IMR-90 (cell line): ENCODE results near the gene PIGM. TPM values are rescaled to one million over a fixed set of nuclear protein-coding genes. Genes with fewer than 3 reads are reported as not detected.

ENCODE experiments used
- ATAC-seq: fragments of 200-7000 bp; cut with Tn5 transposase; 2 replicates; pipeline ENCODE4 v1.9.1; 2020; ENCODE audit warnings: low read depth, mild to moderate bottlenecking, moderate library complexity
- BruUV-seq: library from RNA; stranded (reverse); fragments of 400-500 nt; replicated peaks from 2 replicates; lab custom pipeline; 2021; lab: Mats Ljungman, UMichigan
- CTCF ChIA-PET: fragments of 300-600 bp; formaldehyde crosslinking; extraction: SDS; loops from one replicate; lab custom pipeline; 2021; ENCODE audit warnings: antibody characterized with exemption; lab: Yijun Ruan, JAX
- POLR2A ChIA-PET: fragments of 300-600 bp; sonication (Branson Sonifier 250); formaldehyde crosslinking; loops from one replicate; lab custom pipeline; 2022; ENCODE audit warnings: antibody characterized with exemption; ENCODE audit not compliant: unreplicated experiment; lab: Charles Lee
- DNase-seq: peaks from one replicate; pipeline ENCODE4 v3.0.0; 2013
- H2AFZ ChIP-seq: replicated peaks from 2 replicates; pipeline ENCODE3; 2013; ENCODE audit warnings: low read length, mild to moderate bottlenecking; ENCODE audit not compliant: poor library complexity
- H2AK5ac ChIP-seq: 2 replicates; pipeline ENCODE4 v1.6.1; 2013; ENCODE audit warnings: low read depth, low read length, inconsistent platforms
- H2AK9ac ChIP-seq: replicated peaks from 2 replicates; pipeline ENCODE3; 2013; ENCODE audit warnings: mild to moderate bottlenecking, low read depth, low read length, moderate library complexity; ENCODE audit not compliant: poor library complexity
- H2BK120ac ChIP-seq: 2 replicates; pipeline ENCODE4 v1.6.1; 2013; ENCODE audit warnings: low read depth, low read length, inconsistent platforms
- H2BK15ac ChIP-seq: 3 replicates; pipeline ENCODE4 v1.6.1; 2013; ENCODE audit warnings: low read depth, low read length, inconsistent platforms
- H2BK20ac ChIP-seq: 2 replicates; pipeline ENCODE4 v1.6.1; 2013; ENCODE audit warnings: low read depth, mild to moderate bottlenecking, inconsistent platforms, low read length, moderate library complexity
- H2BK5ac ChIP-seq: 2 replicates; pipeline ENCODE4 v1.6.1; 2013; ENCODE audit warnings: mild to moderate bottlenecking, low read depth, low read length, inconsistent platforms; ENCODE audit not compliant: poor library complexity, severe bottlenecking
- H3K14ac ChIP-seq: replicated peaks from 2 replicates; pipeline ENCODE4 v1.6.1; 2013; ENCODE audit warnings: low read depth, low read length, inconsistent platforms
- H3K18ac ChIP-seq: 2 replicates; pipeline ENCODE4 v1.6.1; 2013; ENCODE audit warnings: low read depth, low read length, control low read depth
- H3K23ac ChIP-seq: 2 replicates; pipeline ENCODE4 v1.6.1; 2013; ENCODE audit warnings: low read depth, low read length, inconsistent platforms
- H3K27ac ChIP-seq: 2 replicates; pipeline ENCODE4 v1.5.1; 2013; ENCODE audit warnings: mild to moderate bottlenecking, control low read depth, low read length; ENCODE audit not compliant: insufficient read depth
- H3K27me3 ChIP-seq: 2 replicates; pipeline ENCODE4 v1.6.1; 2013; ENCODE audit warnings: low read length; ENCODE audit not compliant: control insufficient read depth, insufficient read depth
- H3K36me3 ChIP-seq: 2 replicates; pipeline ENCODE4 v1.6.1; 2013; ENCODE audit warnings: low read length, mixed read lengths; ENCODE audit not compliant: control insufficient read depth, insufficient read depth
- H3K4ac ChIP-seq: 2 replicates; pipeline ENCODE4 v1.6.1; 2013; ENCODE audit warnings: low read depth, low read length, inconsistent platforms
- H3K4me1 ChIP-seq: 2 replicates; pipeline ENCODE4 v1.6.1; 2013; ENCODE audit warnings: low read length, mixed read lengths; ENCODE audit not compliant: control insufficient read depth, insufficient read depth
- H3K4me2 ChIP-seq: 2 replicates; pipeline ENCODE4 v1.6.1; 2013; ENCODE audit warnings: low read depth, mild to moderate bottlenecking, control low read depth, low read length, moderate library complexity
- H3K4me3 ChIP-seq: 2 replicates; pipeline ENCODE4 v1.5.1; 2013; ENCODE audit warnings: low read depth, mild to moderate bottlenecking, control low read depth, low read length, moderate library complexity; ENCODE audit not compliant: insufficient read depth
- H3K56ac ChIP-seq: 2 replicates; pipeline ENCODE4 v1.6.1; 2013; ENCODE audit warnings: low read length, inconsistent platforms; ENCODE audit not compliant: insufficient read depth; ENCODE audit errors: extremely low read depth
- H3K79me1 ChIP-seq, 2 experiments: 2 replicates each; pipeline ENCODE4 v1.6.1; 2013; ENCODE audit warnings: low read length in 2 of 2, inconsistent platforms in 1 of 2, low read depth in 1 of 2
- H3K9ac ChIP-seq: 2 replicates; pipeline ENCODE4 v1.6.1; 2013; ENCODE audit warnings: low read depth, low read length, control low read depth
- H3K9me1 ChIP-seq: 2 replicates; pipeline ENCODE4 v1.6.1; 2013; ENCODE audit warnings: low read length, inconsistent platforms; ENCODE audit not compliant: insufficient read depth
- H3K9me3 ChIP-seq: 2 replicates; pipeline ENCODE4 v1.6.1; 2013; ENCODE audit warnings: low read length; ENCODE audit not compliant: control insufficient read depth, insufficient read depth
- H4K20me1 ChIP-seq: 2 replicates; pipeline ENCODE4 v1.6.1; 2013; ENCODE audit warnings: low read length, inconsistent platforms; ENCODE audit not compliant: insufficient read depth
- H4K5ac ChIP-seq: 2 replicates; pipeline ENCODE4 v1.6.1; 2013; ENCODE audit warnings: mild to moderate bottlenecking, low read depth, low read length, control low read depth
- H4K8ac ChIP-seq, 2 experiments: 2 replicates each; pipeline ENCODE4 v1.6.1; 2013; ENCODE audit warnings: low read depth in 2 of 2, low read length in 2 of 2, control low read depth in 1 of 2, inconsistent platforms in 1 of 2
- H4K91ac ChIP-seq: 2 replicates; pipeline ENCODE4 v1.6.1; 2013; ENCODE audit warnings: low read depth, low read length, inconsistent platforms; ENCODE audit not compliant: insufficient read depth
- BHLHE40 ChIP-seq: fragments of 150-350 bp; IDR thresholded peaks from 2 replicates; pipeline ENCODE4 v1.6.1; 2016; ENCODE audit warnings: mild to moderate bottlenecking, low read depth, low read length
- CEBPB ChIP-seq: IDR thresholded peaks from 2 replicates; pipeline ENCODE4 v1.6.1; 2012; ENCODE audit warnings: low read depth, low read length, improper control_type of control experiment
- CTCF ChIP-seq: conservative IDR thresholded peaks from 2 replicates; pipeline ENCODE4 v1.5.1; 2012; ENCODE audit warnings: mild to moderate bottlenecking, low read depth, low read length, improper control_type of control experiment
- FOS ChIP-seq: fragments of 150-350 bp; IDR thresholded peaks from 2 replicates; pipeline ENCODE4 v1.6.1; 2016; ENCODE audit warnings: low read depth, low read length
- MAFK ChIP-seq: IDR thresholded peaks from 2 replicates; pipeline ENCODE4 v1.6.1; 2012; ENCODE audit warnings: low read depth, low read length, improper control_type of control experiment
- MAZ ChIP-seq: IDR thresholded peaks from 2 replicates; pipeline ENCODE4 v1.6.1; 2012; ENCODE audit warnings: low read depth, mild to moderate bottlenecking, low read length, improper control_type of control experiment, moderate library complexity, borderline replicate concordance
- NFE2L2 ChIP-seq: fragments of 150-350 bp; IDR thresholded peaks from 2 replicates; pipeline ENCODE4 v1.6.1; 2016; ENCODE audit warnings: low read depth, mild to moderate bottlenecking, low read length
- POLR2A ChIP-seq: IDR thresholded peaks from 2 replicates; pipeline ENCODE4 v1.6.1; 2012; ENCODE audit warnings: mild to moderate bottlenecking, low read depth, low read length
- RAD21 ChIP-seq: IDR thresholded peaks from 2 replicates; pipeline ENCODE4 v1.6.1; 2012; ENCODE audit warnings: low read length, improper control_type of control experiment
- RCOR1 ChIP-seq: IDR thresholded peaks from 2 replicates; pipeline ENCODE4 v1.6.1; 2012; ENCODE audit warnings: mild to moderate bottlenecking, low read length, improper control_type of control experiment; ENCODE audit not compliant: insufficient replicate concordance
- RFX5 ChIP-seq: IDR thresholded peaks from 2 replicates; pipeline ENCODE4 v1.8.0; 2012; ENCODE audit warnings: low read depth, mild to moderate bottlenecking, low read length, moderate library complexity
- SMC3 ChIP-seq: fragments of 150-350 bp; IDR thresholded peaks from 2 replicates; pipeline ENCODE4 v1.6.1; 2016; ENCODE audit warnings: low read depth, mild to moderate bottlenecking, antibody characterized with exemption, low read length, moderate library complexity
- USF2 ChIP-seq: fragments of 150-350 bp; IDR thresholded peaks from 2 replicates; pipeline ENCODE4 v1.6.1; 2017; ENCODE audit warnings: mild to moderate bottlenecking, antibody characterized with exemption, low read length, low read depth
- WGBS, 2 experiments: methylation state at CpG; one replicate each; pipeline versions ENCODE4 v1.1.5 to v1.1.7; 2013; ENCODE audit warnings: missing lambda C conversion rate in 2 of 2; ENCODE audit not compliant: insufficient read length in 1 of 2; ENCODE audit errors: extremely low coverage in 2 of 2; 5-methylcytosine and 5-hydroxymethylcytosine counted together
- dilution Hi-C: fragments of 300-500 bp; cut with HindIII; formaldehyde crosslinking; loops from one replicate; pipeline ENCODE4 v1.14.3; 2018; ENCODE audit warnings: low sequenced_read_pairs; ENCODE audit not compliant: unreplicated experiment
- in situ Hi-C: fragments of 300-500 bp; cut with MboI; formaldehyde crosslinking; loops from 3 replicates; pipeline ENCODE4 v1.14.3; 2019; ENCODE audit warnings: low sequenced_read_pairs, inconsistent platforms, mixed read lengths
- intact Hi-C: fragments of 100-400 bp; cut with micrococcal nuclease; formaldehyde crosslinking; loops from 2 replicates; pipeline ENCODE4 v1.10.0; 2022
- polyA plus RNA-seq, 3 experiments: library from polyadenylated mRNA; depleted of rRNA; stranded (reverse); fragments of >200 nt; gene quantifications; 2 replicates each; pipeline ENCODE4 v1.2.3, GENCODE V29; 2012; ENCODE audit warnings: low replicate concordance in 1 of 3
- total RNA-seq: library from RNA; depleted of rRNA; stranded (reverse); fragments of >200 nt; gene quantifications from 2 replicates; pipeline ENCODE4 v1.2.3, GENCODE V29; 2012

PIGM gene
- total and polyA plus RNA-seq, 2 of the 4 experiments (the other 2 are of a cell fraction), result 2.9 TPM

GRCh38 chr1:160056648-160057169 lies 24.9 kb upstream of the PIGM start:
- ATAC-seq, result no peak
- Histone ChIP-seq H2BK120ac (no peak overlapping the region), H3K27me3 (peaks cover 70% of the 10 kb centered on the region), H2BK5ac (no peak overlapping the region), H2AK5ac (no peak overlapping the region), H3K79me1 (no peaks in the 10 kb centered on the region), H4K20me1 (no peaks in the 10 kb centered on the region), H3K4me3 (no peak overlapping the region), H3K4me1 (no peaks in the 10 kb centered on the region), H3K9me1 (no peaks in the 10 kb centered on the region), H4K91ac (no peak overlapping the region), H2AFZ (no peak overlapping the region), H2AK9ac (no peak overlapping the region), H2BK20ac (no peak overlapping the region), H3K56ac (no peak overlapping the region), H3K36me3 (no peaks in the 10 kb centered on the region), H3K9me3 (no peaks in the 10 kb centered on the region), H3K18ac (no peak overlapping the region), H3K4me2 (no peak overlapping the region), H3K4ac (no peak overlapping the region), H4K5ac (no peak overlapping the region), H2BK15ac (no peak overlapping the region), H3K9ac (no peak overlapping the region), H3K27ac (no peak overlapping the region), H3K14ac (no peak overlapping the region), H4K8ac (no peak overlapping the region), H3K23ac (no peak overlapping the region)
- POLR2A ChIA-PET, result interaction anchor here (1.1 kb wide), 1 partner anchor 25 kb away, joined by 4 read pairs; the partner anchor contains the start of gene PIGM
- intact Hi-C loops (no loop called here), in situ Hi-C loops (no loop called here), dilution Hi-C loops (no loop called here)
- DNase-seq, result no peak
- BruUV-seq, result no TSS peak
- CTCF ChIA-PET, result interaction anchor here (1.0 kb wide), 1 partner anchor 20 kb away, joined by 3 read pairs; no protein-coding TSS in a partner anchor
- TF ChIP-seq RCOR1 (no peak), FOS (no peak), BHLHE40 (no peak), NFE2L2 (no peak), CEBPB (no peak), CTCF (no peak), RFX5 (no peak), POLR2A (no peak), MAFK (no peak), RAD21 (no peak), SMC3 (no peak), MAZ (no peak), USF2 (no peak)
- WGBS, 2 experiments, result no CpG with 5 or more reads among the region's 1 CpG
